ENCODE data around the gene LRRC53. TPM values are rescaled to one million over a fixed set of nuclear protein-coding genes. Genes with fewer than 3 reads are reported as not detected.

LRRC53 gene
- polyA plus RNA-seq, 3 donors from 2014 or later: not detected

GRCh38 chr1:74513411-74514300 lies 1.2 kb upstream of the LRRC53 start:
- no peaks in the 10 kb centered on the region for H3K4me1 Mint-ChIP-seq
- DNase-seq: no peak
- H3K27ac Mint-ChIP-seq: no peak overlapping the region
- peaks cover 0 to 9% (median 4%) of the 10 kb centered on the region in 3 donors for H3K27me3 Mint-ChIP-seq (ENCODE audit: low read depth in 3 of 3)
- peaks cover 0 to 4% (median 2%) of the 10 kb centered on the region in 6 donors for H3K9me3 Mint-ChIP-seq
- H3K4me3 Mint-ChIP-seq: no peak overlapping the region
- no peaks in the 10 kb centered on the region for H3K36me3 Mint-ChIP-seq

GRCh38 chr1:74508449-74508848 lies 4.0 kb downstream of the LRRC53 start:
- no peaks in the 10 kb centered on the region for H3K36me3 Mint-ChIP-seq
- H3K4me1 Mint-ChIP-seq: no peaks in the 10 kb centered on the region
- H3K27me3 Mint-ChIP-seq (ENCODE audit: low read depth in 3 of 3): peaks cover 0 to 7% (median 1%) of the 10 kb centered on the region in 3 donors
- no peak overlapping the region for H3K27ac Mint-ChIP-seq
- no peak overlapping the region for H3K4me3 Mint-ChIP-seq
- H3K9me3 Mint-ChIP-seq: peaks cover 0 to 4% (median under 1%) of the 10 kb centered on the region in 6 donors
- DNase-seq: no peak

- Mint-ChIP-seq H3K36me3 (no peaks in the 10 kb centered on the region), H3K4me1 (no peaks in the 10 kb centered on the region), H3K9me3 (peaks cover 0 to 4% (median 0%) of the 10 kb centered on the region in 6 donors), H3K4me3 (no peak overlapping the region), H3K27me3 (ENCODE audit: low read depth in 3 of 3) (peaks cover 0 to 4% (median 2%) of the 10 kb centered on the region in 3 donors), H3K27ac (no peak overlapping the region)
- DNase-seq: no peak
These were observed 6.3 kb downstream of the LRRC53 start for GRCh38 chr1:74505928-74506710.

- H3K9me3 Mint-ChIP-seq: peaks cover 0 to 4% (median 0%) of the 10 kb centered on the region in 6 donors
- no peaks in the 10 kb centered on the region for H3K36me3 Mint-ChIP-seq
- peaks cover 2 to 4% (median 2%) of the 10 kb centered on the region in 3 donors for H3K27me3 Mint-ChIP-seq (ENCODE audit: low read depth in 3 of 3)
- no peak for DNase-seq
- no peak overlapping the region for H3K27ac Mint-ChIP-seq
- no peaks in the 10 kb centered on the region for H3K4me1 Mint-ChIP-seq
- H3K4me3 Mint-ChIP-seq: no peak overlapping the region
These were observed 7.4 kb downstream of the LRRC53 start for GRCh38 chr1:74504933-74505512.

GRCh38 chr1:74504125-74504932 lies 8.1 kb downstream of the LRRC53 start:
- Mint-ChIP-seq H3K4me3 (no peak overlapping the region), H3K9me3 (peaks cover 0 to 4% (median 0%) of the 10 kb centered on the region in 6 donors), H3K27ac (no peak overlapping the region), H3K36me3 (no peaks in the 10 kb centered on the region), H3K27me3 (ENCODE audit: low read depth in 3 of 3) (peaks cover 2 to 4% (median 2%) of the 10 kb centered on the region in 3 donors), H3K4me1 (no peaks in the 10 kb centered on the region)
- peak in 1 of 3 donors; percentile 6 for DNase-seq

GRCh38 chr1:74502858-74503257 lies 9.6 kb downstream of the LRRC53 start:
- Mint-ChIP-seq H3K36me3 (no peaks in the 10 kb centered on the region), H3K27ac (no peak overlapping the region), H3K27me3 (ENCODE audit: low read depth in 3 of 3) (peaks cover 2% of the 10 kb centered on the region in 3 donors), H3K4me1 (no peaks in the 10 kb centered on the region), H3K9me3 (peaks cover 0 to 4% (median 0%) of the 10 kb centered on the region in 6 donors), H3K4me3 (no peak overlapping the region)
- DNase-seq: no peak

- no peaks in the 10 kb centered on the region for H3K4me1 Mint-ChIP-seq
- H3K4me3 Mint-ChIP-seq: no peak overlapping the region
- no peaks in the 10 kb centered on the region for H3K36me3 Mint-ChIP-seq
- no peak overlapping the region for H3K27ac Mint-ChIP-seq
- peaks cover 2 to 3% (median 2%) of the 10 kb centered on the region in 3 donors for H3K27me3 Mint-ChIP-seq (ENCODE audit: low read depth in 3 of 3)
- DNase-seq: no peak
- H3K9me3 Mint-ChIP-seq: peaks cover 0 to 4% (median 0%) of the 10 kb centered on the region in 6 donors
These were observed 10.0 kb downstream of the LRRC53 start for GRCh38 chr1:74502432-74502831.

GRCh38 chr1:74498901-74499300 lies 13.5 kb downstream of the LRRC53 start:
- H3K4me1 Mint-ChIP-seq: no peaks in the 10 kb centered on the region
- H3K4me3 Mint-ChIP-seq: no peak overlapping the region
- DNase-seq: no peak
- no peak overlapping the region for H3K27ac Mint-ChIP-seq
- H3K9me3 Mint-ChIP-seq: peaks cover 0 to 4% (median 0%) of the 10 kb centered on the region in 6 donors
- peaks cover 1 to 2% (median 2%) of the 10 kb centered on the region in 3 donors for H3K27me3 Mint-ChIP-seq (ENCODE audit: low read depth in 3 of 3)
- no peaks in the 10 kb centered on the region for H3K36me3 Mint-ChIP-seq

- no peak overlapping the region for H3K27ac Mint-ChIP-seq
- no peak overlapping the region for H3K4me3 Mint-ChIP-seq
- peaks cover 0 to 2% (median 1%) of the 10 kb centered on the region in 3 donors for H3K27me3 Mint-ChIP-seq (ENCODE audit: low read depth in 3 of 3)
- no peaks in the 10 kb centered on the region for H3K4me1 Mint-ChIP-seq
- H3K9me3 Mint-ChIP-seq: peaks cover 0 to 1% (median 0%) of the 10 kb centered on the region in 6 donors
- DNase-seq: no peak
- no peaks in the 10 kb centered on the region for H3K36me3 Mint-ChIP-seq
These were observed 15.7 kb downstream of the LRRC53 start for GRCh38 chr1:74496669-74497068.

GRCh38 chr1:74486036-74486435 lies 26.4 kb downstream of the LRRC53 start:
- Mint-ChIP-seq H3K4me3 (no peak overlapping the region), H3K27ac (no peak overlapping the region), H3K27me3 (ENCODE audit: low read depth in 3 of 3) (peaks cover 2 to 3% (median 2%) of the 10 kb centered on the region in 3 donors), H3K4me1 (no peaks in the 10 kb centered on the region), H3K36me3 (no peaks in the 10 kb centered on the region), H3K9me3 (peaks cover 0 to 5% (median 0%) of the 10 kb centered on the region in 6 donors)
- no peak for DNase-seq

GRCh38 chr1:74485622-74486021 lies 26.8 kb downstream of the LRRC53 start:
- DNase-seq: no peak
- Mint-ChIP-seq H3K9me3 (peaks cover 0 to 5% (median 0%) of the 10 kb centered on the region in 6 donors), H3K4me1 (no peaks in the 10 kb centered on the region), H3K27ac (no peak overlapping the region), H3K27me3 (ENCODE audit: low read depth in 3 of 3) (peaks cover 2 to 3% (median 2%) of the 10 kb centered on the region in 3 donors), H3K36me3 (no peaks in the 10 kb centered on the region), H3K4me3 (no peak overlapping the region)

GRCh38 chr1:74481607-74482006 lies 30.8 kb downstream of the LRRC53 start:
- peaks cover 0 to 4% (median 0%) of the 10 kb centered on the region in 6 donors for H3K9me3 Mint-ChIP-seq
- no peak overlapping the region for H3K4me3 Mint-ChIP-seq
- peaks cover 2 to 3% (median 2%) of the 10 kb centered on the region in 3 donors for H3K27me3 Mint-ChIP-seq (ENCODE audit: low read depth in 3 of 3)
- no peak overlapping the region for H3K27ac Mint-ChIP-seq
- no peaks in the 10 kb centered on the region for H3K36me3 Mint-ChIP-seq
- H3K4me1 Mint-ChIP-seq: no peaks in the 10 kb centered on the region
- no peak for DNase-seq

GRCh38 chr1:74480068-74480467 lies 32.3 kb downstream of the LRRC53 start:
- H3K27ac Mint-ChIP-seq: no peak overlapping the region
- no peaks in the 10 kb centered on the region for H3K4me1 Mint-ChIP-seq
- peaks cover 0 to 5% (median 0%) of the 10 kb centered on the region in 6 donors for H3K9me3 Mint-ChIP-seq
- H3K4me3 Mint-ChIP-seq: no peak overlapping the region
- no peaks in the 10 kb centered on the region for H3K36me3 Mint-ChIP-seq
- DNase-seq: no peak
- H3K27me3 Mint-ChIP-seq (ENCODE audit: low read depth in 3 of 3): peaks cover 2 to 3% (median 2%) of the 10 kb centered on the region in 3 donors

All from immature natural killer cell (primary cell).